Measurements from ENCODE around the gene MDK.

DNA sequence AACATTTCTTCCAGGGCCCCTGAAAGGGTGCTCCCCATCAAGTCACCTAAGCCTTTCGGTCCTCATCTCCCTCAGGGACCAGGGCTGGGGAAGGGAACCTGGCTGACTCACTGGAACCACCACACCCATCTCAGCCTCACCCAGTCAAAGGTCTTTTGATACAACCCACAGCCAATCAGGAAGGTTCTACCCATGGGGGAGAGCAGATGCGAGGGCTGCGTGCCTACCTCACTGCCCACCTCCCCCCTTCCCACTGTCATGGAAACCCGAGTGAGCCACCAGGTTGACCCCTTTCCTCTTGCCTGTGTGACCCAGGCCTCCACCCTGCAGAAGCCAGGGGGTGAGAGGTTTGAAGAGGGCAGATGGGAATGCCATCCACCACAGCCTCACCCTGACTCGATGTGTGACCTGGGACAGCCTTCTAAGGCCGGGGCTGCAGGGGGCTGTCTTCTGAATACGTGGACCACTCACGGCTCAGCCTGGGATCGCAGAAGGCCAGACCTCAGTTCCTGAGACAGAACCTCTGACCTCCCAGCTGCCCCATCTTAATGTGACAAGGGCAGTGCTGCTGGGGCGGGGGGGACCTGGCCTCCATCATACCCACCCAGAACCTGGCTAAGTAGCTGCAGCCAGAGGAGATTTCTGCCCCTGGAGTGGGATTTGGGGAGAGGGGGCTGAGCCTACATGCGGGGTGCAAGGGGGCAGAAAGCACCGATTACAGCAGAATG, 2.7 kb downstream of the MDK start:
- TF ChIP-seq POLR2A (IDR thresholded peaks at IDR 0.05; ENCODE audit: low read depth, low read length) (no peak), POLR2AphosphoS5 (IDR thresholded peaks at IDR 0.05; ENCODE audit: low read depth, low read length) (no peak)
